ENCODE data around the gene MAST3.

- TF ChIP-seq CREB1 (IDR thresholded peaks at IDR 0.05; ENCODE audit: low read depth) (no peak), RAD21 (IDR thresholded peaks at IDR 0.05; ENCODE audit: low read depth) (no peak), CEBPB (IDR thresholded peaks at IDR 0.05) (no peak), TAF1 (IDR thresholded peaks at IDR 0.05; ENCODE audit: low read depth) (no peak)
Measured at GRCh38 chr19:18183529-18183928, 86.0 kb downstream of the MAST3 start.
